GM23338 (cell line): ENCODE results near the gene SERTAD1. TPM values are rescaled to one million over a fixed set of nuclear protein-coding genes. Genes with fewer than 3 reads are reported as not detected.

Experiments
- ATAC-seq: fragments of 200-7000 bp; cut with Tn5 transposase; 3 replicates; pipeline ENCODE4 v1.9.1; 2020
- DNase-seq: peaks from one replicate; pipeline ENCODE4 v3.0.0-alpha.2; 2015; ENCODE audit warnings: low spot score
- H2AFZ ChIP-seq: fragments of 200-600 bp; sonication (generic); 2 replicates; pipeline ENCODE4 v1.8.0; 2016; ENCODE audit warnings: antibody characterized with exemption, mild to moderate bottlenecking, moderate library complexity
- H3F3A ChIP-seq: fragments of 200-600 bp; sonication (generic); replicated peaks from 2 replicates; pipeline ENCODE4 v1.8.0; 2017; ENCODE audit warnings: antibody characterized with exemption, mixed run types, low read depth
- H3K27ac ChIP-seq: fragments of 200-600 bp; sonication (generic); 2 replicates; pipeline ENCODE4 v1.6.1; 2016; ENCODE audit warnings: low read depth
- H3K27me3 ChIP-seq: fragments of 200-600 bp; sonication (generic); 2 replicates; pipeline ENCODE4 v1.8.0; 2016; ENCODE audit warnings: mild to moderate bottlenecking, mixed run types, moderate library complexity; ENCODE audit not compliant: insufficient read depth
- H3K36me3 ChIP-seq: fragments of 200-600 bp; sonication (generic); 2 replicates; pipeline ENCODE4 v1.8.0; 2016; ENCODE audit warnings: mild to moderate bottlenecking; ENCODE audit not compliant: insufficient read depth
- H3K4me1 ChIP-seq: fragments of 200-600 bp; sonication (generic); 2 replicates; pipeline ENCODE4 v1.8.0; 2016; ENCODE audit warnings: mild to moderate bottlenecking, moderate library complexity; ENCODE audit not compliant: insufficient read depth
- H3K4me2 ChIP-seq: fragments of 200-600 bp; sonication (generic); 2 replicates; pipeline ENCODE4 v1.7.1; 2017; ENCODE audit warnings: mixed run types
- H3K4me3 ChIP-seq: fragments of 200-600 bp; sonication (generic); 2 replicates; pipeline ENCODE4 v1.6.1; 2016; ENCODE audit warnings: mixed run types
- H3K79me2 ChIP-seq: fragments of 200-600 bp; sonication (generic); replicated peaks from 2 replicates; pipeline ENCODE4 v1.8.0; 2017; ENCODE audit warnings: mild to moderate bottlenecking; ENCODE audit not compliant: insufficient read depth
- H3K9me2 ChIP-seq: fragments of 200-600 bp; sonication (generic); 2 replicates; pipeline ENCODE4 v1.8.0; 2017; ENCODE audit not compliant: insufficient read depth
- H4K20me1 ChIP-seq: fragments of 200-600 bp; sonication (generic); replicated peaks from 2 replicates; pipeline ENCODE4 v1.8.0; 2017; ENCODE audit warnings: mild to moderate bottlenecking; ENCODE audit not compliant: insufficient read depth
- H3K27ac Mint-ChIP-seq: 2 replicates; pipeline ENCODE4 v1.8.0; 2020; ENCODE audit warnings: inconsistent platforms, mild to moderate bottlenecking, moderate library complexity, mixed read lengths
- H3K27me3 Mint-ChIP-seq: 3 replicates; pipeline ENCODE4 v1.8.0; 2022; ENCODE audit warnings: low read depth, mild to moderate bottlenecking, moderate library complexity, mixed read lengths, inconsistent platforms; ENCODE audit not compliant: insufficient read depth, poor library complexity
- H3K36me3 Mint-ChIP-seq: 3 replicates; pipeline ENCODE4 v1.8.0; 2021; ENCODE audit warnings: low read depth, mild to moderate bottlenecking, inconsistent platforms, moderate library complexity, mixed read lengths
- H3K4me1 Mint-ChIP-seq: 3 replicates; pipeline ENCODE4 v1.8.0; 2020; ENCODE audit warnings: mild to moderate bottlenecking, inconsistent platforms, mixed read lengths
- H3K4me3 Mint-ChIP-seq: 3 replicates; pipeline ENCODE4 v1.8.0; 2021; ENCODE audit warnings: moderate library complexity, mild to moderate bottlenecking, inconsistent platforms, mixed read lengths
- H3K9me3 Mint-ChIP-seq: 3 replicates; pipeline ENCODE4 v1.8.0; 2020; ENCODE audit warnings: moderate library complexity, mild to moderate bottlenecking, inconsistent platforms, mixed read lengths
- CREB1 ChIP-seq: fragments of 250-450 bp; sonication (Bioruptor Pico); IDR thresholded peaks from 2 replicates; pipeline ENCODE4 v1.5.0; 2020; ENCODE audit warnings: low read depth, mild to moderate bottlenecking, moderate library complexity
- EZH2 ChIP-seq: fragments of 200-600 bp; sonication (generic); IDR thresholded peaks from one replicate; pipeline ENCODE4 v1.8.0; 2017; ENCODE audit warnings: antibody characterized with exemption, mild to moderate bottlenecking, low read depth; ENCODE audit not compliant: unreplicated experiment
- JUNB ChIP-seq: IDR thresholded peaks from one replicate; pipeline ENCODE4 v1.6.1; 2016; ENCODE audit warnings: antibody characterized with exemption; ENCODE audit not compliant: unreplicated experiment
- NANOG ChIP-seq: IDR thresholded peaks from 2 replicates; pipeline ENCODE4 v1.6.1; 2016; ENCODE audit warnings: antibody characterized with exemption, borderline replicate concordance
- REST ChIP-seq: IDR thresholded peaks from one replicate; pipeline ENCODE4 v1.6.1; 2018; ENCODE audit warnings: antibody characterized with exemption; ENCODE audit not compliant: unreplicated experiment
- STAT1 ChIP-seq: IDR thresholded peaks from one replicate; pipeline ENCODE4 v1.6.1; 2016; ENCODE audit warnings: antibody characterized with exemption; ENCODE audit not compliant: unreplicated experiment
- ZNF114 ChIP-seq: fragments of 250-450 bp; sonication (Bioruptor Pico); IDR thresholded peaks from 2 replicates; pipeline ENCODE4 v1.5.0; 2020; ENCODE audit warnings: mild to moderate bottlenecking, moderate library complexity
- ZNF331 ChIP-seq: fragments of 250-450 bp; sonication (Bioruptor Pico); IDR thresholded peaks from 2 replicates; pipeline ENCODE4 v1.5.0; 2020; ENCODE audit warnings: low read depth, mild to moderate bottlenecking, moderate library complexity
- polyA plus RNA-seq: library from polyadenylated mRNA; unstranded; fragments of >200 nt; fragmentation: Nextera tagmentation; extraction: Ambion mirVana; gene quantifications from 2 replicates; pipeline ENCODE4 v1.2.1, GENCODE V29; 2016
- total RNA-seq: library from RNA; depleted of rRNA; stranded (reverse); fragments of >200 nt; shearing (Covaris generic); gene quantifications from 2 replicates; pipeline ENCODE4 v1.2.3, GENCODE V29; 2014
- TF ChIP-seq, protein P1 (sequence below): IDR thresholded peaks from 2 replicates; pipeline ENCODE4 v1.6.1; 2016; ENCODE audit warnings: antibody characterized with exemption
- TF ChIP-seq, protein P2 (sequence below), 2 experiments: fragments of 200-600 bp in 1 of 2; sonication (generic) in 1 of 2; conservative IDR thresholded peaks; 2 replicates each; pipeline versions ENCODE4 v1.5.1 to v1.6.1; 2016 to 2017; ENCODE audit warnings: antibody characterized with exemption in 2 of 2, low read depth in 2 of 2, mild to moderate bottlenecking in 2 of 2, moderate library complexity in 1 of 2
- TF ChIP-seq, protein P3 (sequence below): fragments of 250-450 bp; sonication (Bioruptor Pico); IDR thresholded peaks from 2 replicates; pipeline ENCODE4 v1.5.0; 2020; ENCODE audit warnings: mild to moderate bottlenecking, moderate library complexity

Gene SERTAD1
- total and polyA plus RNA-seq, 2 experiments from 2014 or later, result 4.6 to 9.1 TPM

GRCh38 chr19:40416918-40417642 lies 8.7 kb downstream of the SERTAD1 start:
- peak overlapping the region; percentile 2; the same call in 1 of the 2 replicates for H3K27ac Mint-ChIP-seq
- H3K27ac ChIP-seq, result no peak overlapping the region
- peaks cover 17% of the 10 kb centered on the region for H3K4me1 ChIP-seq
- DNase-seq, result no peak
- H3K27me3 ChIP-seq, result no peaks in the 10 kb centered on the region
- no peaks in the 10 kb centered on the region for H3K9me2 ChIP-seq
- peaks cover 3% of the 10 kb centered on the region; the same call in 1 of the 3 replicates for H3K36me3 Mint-ChIP-seq
- H3K4me2 ChIP-seq, result no peak overlapping the region
- H4K20me1 ChIP-seq, result no peaks in the 10 kb centered on the region
- H2AFZ ChIP-seq, result peak overlapping the region; percentile 66; the same call in 1 of the 2 replicates
- no peaks in the 10 kb centered on the region for H3K79me2 ChIP-seq
- peaks cover 2% of the 10 kb centered on the region for H3K27me3 Mint-ChIP-seq
- no peaks in the 10 kb centered on the region for H3K9me3 Mint-ChIP-seq
- H3K4me1 Mint-ChIP-seq, result peaks cover 25% of the 10 kb centered on the region
- H3K36me3 ChIP-seq, result no peaks in the 10 kb centered on the region
- no peak for ATAC-seq
- H3F3A ChIP-seq, result no peaks in the 10 kb centered on the region
- no peak overlapping the region for H3K4me3 ChIP-seq
- H3K4me3 Mint-ChIP-seq, result no peak overlapping the region
- TF ChIP-seq, protein P1, sequence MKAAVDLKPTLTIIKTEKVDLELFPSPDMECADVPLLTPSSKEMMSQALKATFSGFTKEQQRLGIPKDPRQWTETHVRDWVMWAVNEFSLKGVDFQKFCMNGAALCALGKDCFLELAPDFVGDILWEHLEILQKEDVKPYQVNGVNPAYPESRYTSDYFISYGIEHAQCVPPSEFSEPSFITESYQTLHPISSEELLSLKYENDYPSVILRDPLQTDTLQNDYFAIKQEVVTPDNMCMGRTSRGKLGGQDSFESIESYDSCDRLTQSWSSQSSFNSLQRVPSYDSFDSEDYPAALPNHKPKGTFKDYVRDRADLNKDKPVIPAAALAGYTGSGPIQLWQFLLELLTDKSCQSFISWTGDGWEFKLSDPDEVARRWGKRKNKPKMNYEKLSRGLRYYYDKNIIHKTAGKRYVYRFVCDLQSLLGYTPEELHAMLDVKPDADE, result no peak
- TF ChIP-seq CREB1, result no peak
- TF ChIP-seq STAT1, result no peak
- TF ChIP-seq EZH2, result no peak
- TF ChIP-seq, protein P2, sequence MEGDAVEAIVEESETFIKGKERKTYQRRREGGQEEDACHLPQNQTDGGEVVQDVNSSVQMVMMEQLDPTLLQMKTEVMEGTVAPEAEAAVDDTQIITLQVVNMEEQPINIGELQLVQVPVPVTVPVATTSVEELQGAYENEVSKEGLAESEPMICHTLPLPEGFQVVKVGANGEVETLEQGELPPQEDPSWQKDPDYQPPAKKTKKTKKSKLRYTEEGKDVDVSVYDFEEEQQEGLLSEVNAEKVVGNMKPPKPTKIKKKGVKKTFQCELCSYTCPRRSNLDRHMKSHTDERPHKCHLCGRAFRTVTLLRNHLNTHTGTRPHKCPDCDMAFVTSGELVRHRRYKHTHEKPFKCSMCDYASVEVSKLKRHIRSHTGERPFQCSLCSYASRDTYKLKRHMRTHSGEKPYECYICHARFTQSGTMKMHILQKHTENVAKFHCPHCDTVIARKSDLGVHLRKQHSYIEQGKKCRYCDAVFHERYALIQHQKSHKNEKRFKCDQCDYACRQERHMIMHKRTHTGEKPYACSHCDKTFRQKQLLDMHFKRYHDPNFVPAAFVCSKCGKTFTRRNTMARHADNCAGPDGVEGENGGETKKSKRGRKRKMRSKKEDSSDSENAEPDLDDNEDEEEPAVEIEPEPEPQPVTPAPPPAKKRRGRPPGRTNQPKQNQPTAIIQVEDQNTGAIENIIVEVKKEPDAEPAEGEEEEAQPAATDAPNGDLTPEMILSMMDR (conservative IDR thresholded peaks at IDR 0.05; ENCODE audit: low read depth in 2 of 2), result no peak
- TF ChIP-seq JUNB, result no peak
- TF ChIP-seq ZNF331, result no peak
- no peak for TF ChIP-seq NANOG
- no peak for TF ChIP-seq REST
- TF ChIP-seq, protein P3, sequence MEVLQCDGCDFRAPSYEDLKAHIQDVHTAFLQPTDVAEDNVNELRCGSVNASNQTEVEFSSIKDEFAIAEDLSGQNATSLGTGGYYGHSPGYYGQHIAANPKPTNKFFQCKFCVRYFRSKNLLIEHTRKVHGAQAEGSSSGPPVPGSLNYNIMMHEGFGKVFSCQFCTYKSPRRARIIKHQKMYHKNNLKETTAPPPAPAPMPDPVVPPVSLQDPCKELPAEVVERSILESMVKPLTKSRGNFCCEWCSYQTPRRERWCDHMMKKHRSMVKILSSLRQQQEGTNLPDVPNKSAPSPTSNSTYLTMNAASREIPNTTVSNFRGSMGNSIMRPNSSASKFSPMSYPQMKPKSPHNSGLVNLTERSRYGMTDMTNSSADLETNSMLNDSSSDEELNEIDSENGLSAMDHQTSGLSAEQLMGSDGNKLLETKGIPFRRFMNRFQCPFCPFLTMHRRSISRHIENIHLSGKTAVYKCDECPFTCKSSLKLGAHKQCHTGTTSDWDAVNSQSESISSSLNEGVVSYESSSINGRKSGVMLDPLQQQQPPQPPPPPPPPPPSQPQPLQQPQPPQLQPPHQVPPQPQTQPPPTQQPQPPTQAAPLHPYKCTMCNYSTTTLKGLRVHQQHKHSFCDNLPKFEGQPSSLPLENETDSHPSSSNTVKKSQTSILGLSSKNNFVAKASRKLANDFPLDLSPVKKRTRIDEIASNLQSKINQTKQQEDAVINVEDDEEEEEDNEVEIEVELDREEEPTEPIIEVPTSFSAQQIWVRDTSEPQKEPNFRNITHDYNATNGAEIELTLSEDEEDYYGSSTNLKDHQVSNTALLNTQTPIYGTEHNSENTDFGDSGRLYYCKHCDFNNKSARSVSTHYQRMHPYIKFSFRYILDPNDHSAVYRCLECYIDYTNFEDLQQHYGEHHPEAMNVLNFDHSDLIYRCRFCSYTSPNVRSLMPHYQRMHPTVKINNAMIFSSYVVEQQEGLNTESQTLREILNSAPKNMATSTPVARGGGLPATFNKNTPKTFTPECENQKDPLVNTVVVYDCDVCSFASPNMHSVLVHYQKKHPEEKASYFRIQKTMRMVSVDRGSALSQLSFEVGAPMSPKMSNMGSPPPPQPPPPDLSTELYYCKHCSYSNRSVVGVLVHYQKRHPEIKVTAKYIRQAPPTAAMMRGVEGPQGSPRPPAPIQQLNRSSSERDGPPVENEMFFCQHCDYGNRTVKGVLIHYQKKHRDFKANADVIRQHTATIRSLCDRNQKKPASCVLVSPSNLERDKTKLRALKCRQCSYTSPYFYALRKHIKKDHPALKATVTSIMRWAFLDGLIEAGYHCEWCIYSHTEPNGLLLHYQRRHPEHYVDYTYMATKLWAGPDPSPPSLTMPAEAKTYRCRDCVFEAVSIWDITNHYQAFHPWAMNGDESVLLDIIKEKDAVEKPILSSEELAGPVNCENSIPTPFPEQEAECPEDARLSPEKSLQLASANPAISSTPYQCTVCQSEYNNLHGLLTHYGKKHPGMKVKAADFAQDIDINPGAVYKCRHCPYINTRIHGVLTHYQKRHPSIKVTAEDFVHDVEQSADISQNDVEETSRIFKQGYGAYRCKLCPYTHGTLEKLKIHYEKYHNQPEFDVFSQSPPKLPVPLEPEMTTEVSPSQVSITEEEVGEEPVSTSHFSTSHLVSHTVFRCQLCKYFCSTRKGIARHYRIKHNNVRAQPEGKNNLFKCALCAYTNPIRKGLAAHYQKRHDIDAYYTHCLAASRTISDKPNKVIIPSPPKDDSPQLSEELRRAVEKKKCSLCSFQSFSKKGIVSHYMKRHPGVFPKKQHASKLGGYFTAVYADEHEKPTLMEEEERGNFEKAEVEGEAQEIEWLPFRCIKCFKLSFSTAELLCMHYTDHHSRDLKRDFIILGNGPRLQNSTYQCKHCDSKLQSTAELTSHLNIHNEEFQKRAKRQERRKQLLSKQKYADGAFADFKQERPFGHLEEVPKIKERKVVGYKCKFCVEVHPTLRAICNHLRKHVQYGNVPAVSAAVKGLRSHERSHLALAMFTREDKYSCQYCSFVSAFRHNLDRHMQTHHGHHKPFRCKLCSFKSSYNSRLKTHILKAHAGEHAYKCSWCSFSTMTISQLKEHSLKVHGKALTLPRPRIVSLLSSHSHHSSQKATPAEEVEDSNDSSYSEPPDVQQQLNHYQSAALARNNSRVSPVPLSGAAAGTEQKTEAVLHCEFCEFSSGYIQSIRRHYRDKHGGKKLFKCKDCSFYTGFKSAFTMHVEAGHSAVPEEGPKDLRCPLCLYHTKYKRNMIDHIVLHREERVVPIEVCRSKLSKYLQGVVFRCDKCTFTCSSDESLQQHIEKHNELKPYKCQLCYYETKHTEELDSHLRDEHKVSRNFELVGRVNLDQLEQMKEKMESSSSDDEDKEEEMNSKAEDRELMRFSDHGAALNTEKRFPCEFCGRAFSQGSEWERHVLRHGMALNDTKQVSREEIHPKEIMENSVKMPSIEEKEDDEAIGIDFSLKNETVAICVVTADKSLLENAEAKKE (CRISPR knock-in tag), result no peak
- TF ChIP-seq ZNF114 (CRISPR knock-in tag), result no peak
